ENCODE results near the gene RAB11FIP4.
A peak's percentile ranks its signal among the peaks of the same experiment; 100 is the strongest.

Gene RAB11FIP4

DNA sequence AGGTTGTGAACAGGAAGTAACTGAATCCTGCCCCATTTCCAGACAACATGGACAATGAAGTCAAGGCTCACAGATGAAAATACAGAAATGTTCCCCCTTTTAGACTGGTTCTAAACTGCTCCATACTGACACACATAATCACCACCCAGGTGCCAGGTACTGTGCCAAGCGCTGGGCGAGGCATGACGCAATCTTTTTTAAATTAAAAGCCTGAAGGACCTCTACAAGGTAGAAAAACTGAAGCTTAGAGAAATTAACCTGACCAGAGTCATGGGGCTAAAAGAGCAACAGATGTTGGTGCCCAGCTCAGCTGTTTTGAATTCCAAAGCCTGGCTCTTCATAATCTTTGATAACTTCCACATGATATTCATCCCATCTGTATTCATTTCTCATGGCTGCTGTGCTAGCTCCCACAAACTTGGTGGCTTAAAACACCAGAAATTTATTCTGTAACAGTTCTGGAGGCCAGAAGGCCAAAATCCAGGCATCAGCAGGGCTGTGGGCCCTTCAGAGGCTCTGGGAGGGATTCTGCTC lies 4.9 kb upstream of the RAB11FIP4 start:
- DNase-seq (ENCODE audit: low read depth in 2 of 2) = no peak

DNA sequence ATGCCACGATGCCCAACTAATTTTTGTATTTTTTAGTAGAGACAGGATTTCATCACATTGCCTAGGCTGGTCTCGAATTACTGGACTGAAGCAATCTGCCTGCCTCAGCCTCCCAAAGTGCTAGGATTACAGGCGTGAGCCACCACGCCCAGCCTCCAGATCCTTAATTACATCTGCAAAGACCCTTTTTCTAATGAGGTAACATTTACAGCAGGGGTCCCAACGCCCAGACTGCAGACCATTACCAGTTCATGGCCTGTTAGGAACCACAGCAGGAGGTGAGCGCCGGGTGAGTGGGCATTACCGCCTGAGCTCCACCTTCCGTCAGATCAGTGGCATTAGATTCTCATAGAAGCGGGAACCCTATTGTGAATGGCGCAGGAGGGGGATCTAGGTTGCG lies 4.0 kb upstream of the RAB11FIP4 start:
- DNase-seq (ENCODE audit: low read depth in 2 of 2) = no peak

DNA sequence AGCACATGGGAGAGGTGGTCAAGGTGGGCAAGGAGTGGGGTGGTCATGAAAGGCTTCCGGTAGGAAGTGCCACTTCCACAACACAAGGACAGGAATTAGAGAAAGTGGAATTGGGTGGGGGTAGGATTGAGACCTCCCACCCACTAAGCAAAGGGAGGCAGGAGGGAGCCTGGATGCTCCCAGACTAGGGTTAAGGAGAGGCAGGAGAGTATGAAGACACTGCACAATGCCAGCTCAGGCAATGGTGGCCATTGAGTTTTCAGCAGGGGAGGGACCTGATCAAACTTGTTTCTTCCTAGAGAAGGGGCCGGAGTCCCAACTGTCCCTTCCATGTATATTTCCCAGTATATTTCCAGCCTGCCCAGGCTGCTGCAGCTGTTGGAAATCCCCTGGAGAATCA lies 3.1 kb upstream of the RAB11FIP4 start:
- DNase-seq (ENCODE audit: low read depth in 2 of 2) = no peak

DNA sequence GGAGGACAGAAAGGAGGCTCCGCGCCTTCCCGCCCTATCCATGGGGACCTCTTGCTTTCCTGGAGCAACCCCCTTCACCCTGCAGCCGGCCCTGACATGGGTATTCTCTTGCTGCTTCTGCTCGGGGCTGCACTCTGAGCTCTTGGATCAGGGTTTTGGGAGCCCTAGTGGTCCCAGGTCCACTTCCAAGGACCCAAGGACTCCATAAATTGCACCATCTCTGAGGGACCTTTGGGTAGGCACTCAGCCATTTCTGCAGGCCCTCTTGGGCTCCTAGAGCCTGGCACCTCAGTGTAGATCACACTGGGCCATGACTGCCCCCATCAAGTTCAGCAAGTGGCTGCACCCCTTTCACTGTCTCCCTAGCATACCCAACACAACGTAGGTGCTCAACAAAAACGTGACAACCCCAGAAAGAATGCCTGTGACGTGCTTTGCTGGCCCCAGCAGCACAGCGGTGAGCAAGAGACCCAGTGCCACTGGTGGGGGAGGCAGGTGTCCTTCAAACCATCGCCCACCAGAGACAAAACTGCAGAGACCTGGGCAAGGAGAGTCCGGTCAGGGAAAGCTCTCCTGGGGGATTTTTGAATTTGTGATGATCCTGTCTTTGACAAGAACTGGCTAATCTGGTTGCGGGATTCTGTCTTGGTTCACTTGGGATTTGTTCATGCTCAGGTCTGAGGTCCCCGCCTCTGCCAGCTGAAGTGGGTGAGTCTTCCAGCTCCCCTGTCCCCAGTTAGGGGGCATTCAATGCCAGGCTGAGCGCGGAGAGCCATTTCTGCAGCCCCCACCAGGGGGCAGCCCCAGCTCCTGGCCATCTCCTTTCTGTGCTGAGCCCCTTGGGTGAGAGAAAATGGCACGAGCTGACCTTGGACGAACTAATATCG lies 2.5 kb upstream of the RAB11FIP4 start:
- peak; percentile 25 to 32 for DNase-seq (ENCODE audit: low read depth in 2 of 2)

DNA sequence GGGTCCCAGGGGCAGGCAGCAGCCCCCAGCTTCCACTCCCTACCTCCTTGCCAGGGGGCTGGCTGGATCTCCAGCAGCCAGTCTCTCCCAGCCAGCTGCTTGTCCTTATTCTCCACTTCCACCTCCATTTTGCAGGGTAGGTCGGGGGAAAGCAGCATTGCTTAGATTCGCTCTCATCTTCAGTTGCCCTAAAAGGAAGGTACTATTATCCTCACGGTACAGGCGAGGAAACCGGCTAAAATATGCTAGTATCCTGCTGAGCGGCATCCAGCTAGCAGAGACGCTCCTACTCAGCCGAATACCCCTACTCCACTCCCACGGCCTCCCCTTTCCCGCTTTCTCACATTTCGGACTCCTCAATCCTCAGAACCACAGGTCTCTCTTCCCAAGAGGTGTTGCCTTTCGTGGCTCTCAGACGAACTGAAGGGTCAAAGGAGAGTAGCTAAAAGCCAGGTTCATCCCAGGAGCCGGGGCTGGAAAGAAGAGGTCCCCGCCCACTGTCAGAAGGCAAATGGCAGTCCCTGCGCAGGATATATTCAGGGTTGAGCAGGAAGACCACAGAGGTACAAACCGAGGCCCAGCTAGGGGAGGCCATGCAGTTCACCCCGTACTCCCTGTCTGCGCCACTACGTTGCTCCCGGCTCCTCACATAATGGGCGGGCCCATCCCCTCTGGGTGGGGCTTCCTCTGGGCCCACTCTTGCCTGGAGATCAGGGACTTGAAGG lies 1.7 kb upstream of the RAB11FIP4 start:
- DNase-seq (ENCODE audit: low read depth in 2 of 2) = no peak

DNA sequence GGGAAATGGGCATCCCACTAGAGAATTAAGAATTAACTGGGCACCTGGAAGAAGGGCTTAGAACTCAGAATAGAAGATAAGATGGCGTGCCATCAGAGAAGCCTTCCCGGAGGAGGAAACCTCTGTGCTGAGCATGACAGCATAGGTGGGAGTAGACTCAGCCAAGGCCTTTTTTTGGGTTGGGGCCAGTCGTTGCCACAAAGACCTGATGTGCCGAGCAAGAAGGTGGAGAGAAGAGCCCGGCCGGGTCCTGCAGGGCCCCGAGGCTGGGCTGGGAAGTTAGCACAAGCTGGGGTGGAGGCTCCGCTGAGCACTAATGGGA lies 1.1 kb upstream of the RAB11FIP4 start:
- no peak for DNase-seq (ENCODE audit: low read depth in 2 of 2)

DNA sequence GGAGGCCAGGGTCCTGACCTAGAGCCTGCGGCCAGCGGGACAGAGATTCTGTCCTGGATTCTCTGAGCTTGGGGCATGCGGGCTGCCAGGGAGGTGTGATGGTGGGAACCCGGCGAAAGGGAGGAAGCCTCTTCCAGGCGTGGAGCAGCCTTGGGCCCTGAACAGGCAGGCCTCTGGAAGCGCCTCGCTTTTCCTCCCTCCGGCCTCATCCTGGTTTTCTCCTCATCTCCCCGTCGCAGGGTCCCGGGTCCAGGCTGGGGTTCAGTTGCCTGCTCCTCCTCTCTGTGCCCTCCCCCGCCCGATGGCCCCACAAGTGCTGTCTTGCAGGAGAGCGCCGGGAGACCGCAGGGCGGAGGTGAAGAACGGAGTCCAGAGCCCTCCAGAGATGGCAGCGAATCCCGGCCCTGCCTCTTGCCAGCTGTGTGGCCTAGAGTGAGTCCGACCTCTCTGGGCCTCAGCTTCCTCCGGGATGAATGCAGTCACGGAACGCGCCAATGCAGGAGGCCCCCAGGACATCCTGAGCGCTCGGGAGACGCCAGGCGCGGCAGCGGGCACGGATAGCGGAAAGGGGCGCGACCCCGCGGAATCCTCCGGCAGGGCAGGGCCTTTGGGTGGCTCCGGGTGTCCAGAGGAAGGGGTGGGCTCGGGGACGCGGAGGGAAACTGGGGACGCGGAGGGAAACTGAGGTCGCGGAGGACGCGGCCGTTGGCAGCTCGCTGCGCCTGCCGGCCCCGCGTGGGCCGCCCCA lies 553 bp upstream of the RAB11FIP4 start:
- no peak for DNase-seq (ENCODE audit: low read depth in 2 of 2)

DNA sequence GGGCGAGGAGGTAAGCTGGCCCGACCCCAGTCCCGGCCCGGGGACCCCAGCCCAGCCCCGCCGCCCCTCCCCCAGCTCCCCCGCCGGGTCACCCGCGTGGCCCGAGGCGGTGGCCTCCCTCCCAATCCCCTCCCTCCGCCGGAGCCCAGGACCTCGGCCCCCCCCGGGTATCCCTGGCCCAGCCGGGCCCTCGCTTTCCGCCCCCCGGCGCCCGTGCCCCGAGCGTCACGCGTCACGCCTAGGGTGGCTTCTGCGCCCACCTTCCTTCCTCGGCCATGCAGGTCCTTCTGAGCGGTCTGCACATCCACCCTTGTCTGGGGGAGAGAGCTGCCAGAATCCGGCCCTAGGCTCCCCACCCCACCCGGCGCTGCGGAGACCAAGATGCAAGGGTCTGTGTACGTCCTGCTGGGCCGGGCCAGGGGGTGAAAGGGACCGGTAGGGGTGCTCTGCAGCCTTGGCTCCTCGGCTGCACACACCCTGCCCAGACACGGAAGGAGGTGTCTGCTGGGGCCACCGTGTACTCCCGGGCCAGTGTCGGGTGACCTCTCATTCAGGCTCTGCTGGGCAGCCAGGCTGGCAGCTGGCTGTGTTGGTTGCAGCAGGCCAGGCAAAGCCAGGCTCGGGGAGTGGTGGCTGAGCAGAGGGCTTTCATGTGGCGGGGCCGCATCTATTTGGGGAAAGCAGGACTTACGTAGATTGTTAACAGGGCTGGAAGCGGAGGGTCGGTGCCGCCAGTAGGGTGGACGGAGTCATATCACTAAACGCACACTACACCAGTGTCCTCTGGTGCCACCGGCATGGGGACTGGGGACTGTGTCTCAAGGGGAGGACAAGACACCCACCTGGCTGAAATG lies 754 bp downstream of the RAB11FIP4 start:
- no peak for DNase-seq (ENCODE audit: low read depth in 2 of 2)

DNA sequence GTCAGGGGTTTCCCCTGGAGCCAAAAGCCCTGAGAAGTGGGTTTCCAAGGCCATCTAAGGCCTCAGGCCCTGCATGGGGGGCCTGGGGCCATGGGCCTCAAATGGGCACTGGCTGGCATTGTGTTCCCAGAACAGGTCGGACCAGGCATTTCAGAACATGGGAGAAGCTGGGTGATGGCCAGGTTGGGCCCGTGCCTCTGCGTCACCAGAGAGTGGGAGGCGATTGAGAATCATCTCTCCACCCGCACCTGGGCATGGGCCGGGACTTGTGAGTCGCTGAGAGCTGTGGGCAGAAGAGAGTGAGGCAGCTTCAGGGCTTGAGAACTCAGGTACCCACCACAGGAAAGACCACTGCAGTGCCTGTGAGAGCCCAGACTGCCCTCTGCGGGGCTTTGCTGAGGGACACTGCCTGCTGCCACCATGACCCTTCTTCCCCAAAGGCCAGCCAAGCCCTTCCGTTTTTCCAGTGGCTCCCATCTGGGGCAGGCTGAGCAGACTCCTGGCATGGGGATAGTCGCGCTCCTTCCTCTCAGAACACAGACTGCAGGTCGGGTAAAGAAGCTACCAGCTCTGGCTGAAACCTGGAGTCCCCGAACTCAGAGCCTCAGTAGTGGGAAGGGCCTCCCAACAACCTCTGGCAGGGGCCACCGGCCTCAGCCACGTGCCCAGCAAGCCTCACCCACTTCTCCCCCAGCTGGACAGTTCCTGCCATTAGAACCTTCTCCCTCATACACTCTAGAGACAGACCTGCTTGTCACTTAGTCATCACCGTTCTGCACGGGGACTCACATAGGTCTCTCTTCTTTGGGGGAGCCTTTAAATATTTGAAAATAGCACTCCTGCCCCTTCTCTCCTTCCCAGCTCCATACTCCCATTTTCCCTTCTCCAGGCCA lies 1.6 kb downstream of the RAB11FIP4 start:
- no peak for DNase-seq (ENCODE audit: low read depth in 2 of 2)

DNA sequence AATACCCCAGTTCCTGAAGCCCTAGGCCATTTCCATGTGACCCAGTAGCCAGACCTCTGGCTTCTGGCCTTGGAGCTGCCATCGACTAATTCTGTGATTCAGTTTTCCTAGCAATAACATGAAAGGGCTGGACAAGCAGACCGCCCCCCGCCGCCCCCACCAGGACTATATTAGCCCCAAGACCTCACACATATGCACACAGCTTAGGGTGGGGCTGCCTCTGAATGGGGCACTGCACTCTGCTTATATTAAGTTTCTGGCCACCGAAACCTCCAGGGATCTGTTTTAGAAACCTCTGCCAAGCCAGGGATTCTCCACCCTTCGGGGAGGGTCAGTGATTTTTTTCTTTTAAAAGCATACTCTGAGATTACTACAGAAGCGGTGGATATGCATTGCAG lies 2.3 kb downstream of the RAB11FIP4 start:
- no peak for DNase-seq (ENCODE audit: low read depth in 2 of 2)

DNA sequence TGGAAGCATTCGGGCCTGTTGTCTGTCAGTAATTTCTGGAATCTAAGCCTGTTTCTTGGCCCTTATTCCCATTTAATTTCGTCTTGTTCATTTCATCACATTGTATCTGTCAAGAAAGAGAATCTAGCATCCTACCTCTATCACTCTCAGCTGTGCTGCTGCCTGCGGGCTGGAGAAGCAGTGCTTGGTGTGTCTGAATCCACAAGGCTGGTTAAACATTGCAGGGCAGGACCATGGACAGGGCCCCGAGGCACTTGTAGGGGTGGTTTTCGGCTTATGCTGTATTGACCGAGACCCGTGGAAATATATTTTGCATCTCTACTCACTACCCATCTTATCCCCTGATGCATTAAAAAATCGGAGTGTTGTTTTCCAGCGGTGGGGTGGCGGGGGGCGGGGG lies 3.1 kb downstream of the RAB11FIP4 start:
- peak in 1 of 2 donors; percentile 28 for DNase-seq (ENCODE audit: low read depth in 2 of 2)

DNA sequence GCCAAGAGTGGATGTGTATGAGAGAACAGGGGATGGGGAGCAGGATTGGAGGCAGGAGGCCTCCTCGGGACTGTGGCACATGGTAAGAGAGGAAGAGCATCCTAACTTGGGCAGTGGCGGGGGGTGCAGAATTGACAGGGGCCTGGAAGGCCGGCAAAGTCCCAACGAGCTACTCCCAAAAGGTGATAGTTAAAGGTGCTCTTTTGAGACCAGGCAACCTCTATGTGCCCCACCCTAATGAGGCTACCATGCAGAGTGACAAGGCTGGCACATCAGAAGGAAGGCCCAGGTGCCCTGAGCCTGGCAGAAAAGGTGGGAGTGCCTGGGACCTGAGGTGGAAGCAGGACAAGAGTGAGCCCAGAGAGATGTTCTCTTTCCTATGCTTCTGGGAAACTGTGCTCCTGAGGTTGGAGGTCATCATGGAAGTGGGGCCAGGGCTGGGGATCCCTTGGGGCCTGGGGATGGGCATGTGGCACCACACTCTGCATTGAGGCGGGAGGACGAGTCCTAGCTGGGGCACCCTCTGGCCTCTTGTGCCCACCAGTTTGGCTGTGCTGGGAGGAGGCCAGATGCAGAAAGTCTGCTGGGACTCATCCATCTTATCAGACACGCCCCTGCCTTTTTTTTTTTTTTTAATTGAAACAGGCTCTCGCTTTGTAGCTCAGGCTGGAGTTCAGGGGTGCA lies 5.9 kb downstream of the RAB11FIP4 start:
- no peak for DNase-seq (ENCODE audit: low read depth in 2 of 2)

DNA sequence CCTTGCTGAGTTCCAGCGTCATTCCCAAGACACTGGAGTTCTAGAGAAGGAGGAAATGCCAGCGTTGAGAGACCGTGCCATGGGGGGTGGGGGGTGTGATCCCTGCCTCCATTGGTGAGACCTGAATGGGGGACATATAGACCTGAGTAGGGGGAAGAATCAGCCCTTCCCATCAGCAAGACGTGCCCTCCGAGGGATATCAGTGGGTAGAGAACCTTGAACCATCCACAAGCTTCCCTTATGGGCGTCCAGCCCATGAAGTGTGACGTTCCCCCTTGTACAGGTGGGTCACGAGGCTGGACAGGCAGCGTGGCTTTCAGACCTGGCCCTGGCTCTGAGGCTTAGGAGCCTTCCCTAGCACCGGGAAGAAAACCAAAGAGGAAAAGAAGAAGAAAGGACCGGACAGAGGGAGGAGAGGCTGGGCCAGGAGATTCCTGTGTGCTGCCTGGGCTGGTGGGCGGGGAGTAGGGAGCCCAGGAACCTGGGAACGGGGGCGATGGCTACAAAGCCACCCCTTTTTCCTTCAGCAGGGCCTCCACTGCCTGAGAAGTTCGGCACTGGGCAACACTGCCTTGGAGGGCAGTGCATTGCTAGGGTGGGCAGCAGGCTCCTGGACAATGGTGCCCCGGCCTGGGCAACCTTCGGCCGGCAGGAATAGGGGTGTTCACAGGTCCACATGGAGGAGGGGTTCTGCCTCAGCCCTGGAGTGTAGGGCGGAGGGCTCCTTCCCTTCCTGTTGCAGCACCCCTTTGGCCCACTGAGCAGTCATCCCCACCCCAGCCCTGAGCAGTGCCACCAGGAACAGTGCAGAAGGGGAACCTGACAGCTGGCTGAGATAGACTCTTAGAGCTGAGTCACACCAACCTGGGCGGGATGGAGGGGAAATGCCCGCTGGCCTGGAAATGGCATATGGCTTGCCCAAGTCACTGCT lies 7.2 kb downstream of the RAB11FIP4 start:
- no peak for DNase-seq (ENCODE audit: low read depth in 2 of 2)

DNA sequence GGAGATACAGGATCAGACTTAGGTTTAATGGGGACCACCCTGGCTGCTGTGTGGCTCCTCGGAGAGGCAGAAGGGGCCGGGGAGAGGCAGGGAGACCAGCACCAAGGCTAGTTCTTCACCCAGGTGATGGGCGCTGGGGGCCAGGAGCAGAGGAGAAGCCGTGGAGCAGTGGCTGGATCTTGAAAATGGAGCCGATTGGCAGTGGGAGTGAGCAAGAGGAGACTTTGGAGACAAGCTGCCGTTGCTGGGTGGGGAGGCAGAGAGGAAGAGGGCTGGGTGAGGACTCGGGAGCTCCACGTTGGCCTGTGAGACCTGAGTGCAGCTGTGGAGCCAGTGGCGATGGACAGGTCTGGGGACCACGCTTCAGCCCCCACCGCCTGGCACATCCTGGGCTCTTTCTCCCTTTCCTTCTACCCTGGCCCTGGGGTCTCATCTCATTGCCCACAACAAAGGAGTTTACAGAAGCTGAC lies 9.0 kb downstream of the RAB11FIP4 start:
- DNase-seq (ENCODE audit: low read depth in 2 of 2) = no peak

DNA sequence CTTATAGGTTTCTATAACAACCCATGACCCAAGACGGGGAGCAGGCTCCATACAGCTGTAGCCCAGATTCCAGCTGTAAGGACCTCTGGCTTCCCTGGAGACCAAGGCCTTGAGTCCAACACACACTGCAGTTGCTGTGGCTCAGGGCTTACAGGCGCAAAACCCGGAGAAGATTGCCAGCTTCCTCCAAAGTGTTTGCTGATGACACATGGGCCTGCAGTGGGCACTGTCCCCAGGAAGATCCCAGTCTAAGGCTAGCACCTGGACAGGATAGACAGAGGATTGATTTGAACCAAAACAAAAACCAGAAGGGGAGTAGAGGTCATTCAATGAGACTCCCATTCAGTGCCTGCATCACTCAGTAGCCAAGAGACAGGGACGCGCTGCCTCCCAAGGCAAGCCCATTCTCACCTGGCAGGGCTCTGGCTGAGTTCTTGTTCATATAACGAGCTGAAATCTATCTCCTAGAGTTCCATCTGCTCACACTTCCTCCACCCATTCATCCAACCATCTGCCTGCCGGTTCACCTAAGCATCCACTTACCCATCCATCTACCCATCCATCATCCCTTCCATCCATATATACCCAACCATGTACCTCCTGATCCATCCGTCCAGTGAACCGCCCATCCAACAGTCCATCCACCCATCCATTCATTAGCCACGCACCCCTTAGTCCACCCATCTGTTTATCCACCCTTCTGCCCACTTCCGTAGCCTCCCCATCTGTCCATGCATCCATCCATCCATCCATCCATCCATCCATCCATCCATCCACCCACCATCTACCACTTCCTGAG lies 10.2 kb downstream of the RAB11FIP4 start:
- DNase-seq (ENCODE audit: low read depth in 2 of 2) = no peak

DNA sequence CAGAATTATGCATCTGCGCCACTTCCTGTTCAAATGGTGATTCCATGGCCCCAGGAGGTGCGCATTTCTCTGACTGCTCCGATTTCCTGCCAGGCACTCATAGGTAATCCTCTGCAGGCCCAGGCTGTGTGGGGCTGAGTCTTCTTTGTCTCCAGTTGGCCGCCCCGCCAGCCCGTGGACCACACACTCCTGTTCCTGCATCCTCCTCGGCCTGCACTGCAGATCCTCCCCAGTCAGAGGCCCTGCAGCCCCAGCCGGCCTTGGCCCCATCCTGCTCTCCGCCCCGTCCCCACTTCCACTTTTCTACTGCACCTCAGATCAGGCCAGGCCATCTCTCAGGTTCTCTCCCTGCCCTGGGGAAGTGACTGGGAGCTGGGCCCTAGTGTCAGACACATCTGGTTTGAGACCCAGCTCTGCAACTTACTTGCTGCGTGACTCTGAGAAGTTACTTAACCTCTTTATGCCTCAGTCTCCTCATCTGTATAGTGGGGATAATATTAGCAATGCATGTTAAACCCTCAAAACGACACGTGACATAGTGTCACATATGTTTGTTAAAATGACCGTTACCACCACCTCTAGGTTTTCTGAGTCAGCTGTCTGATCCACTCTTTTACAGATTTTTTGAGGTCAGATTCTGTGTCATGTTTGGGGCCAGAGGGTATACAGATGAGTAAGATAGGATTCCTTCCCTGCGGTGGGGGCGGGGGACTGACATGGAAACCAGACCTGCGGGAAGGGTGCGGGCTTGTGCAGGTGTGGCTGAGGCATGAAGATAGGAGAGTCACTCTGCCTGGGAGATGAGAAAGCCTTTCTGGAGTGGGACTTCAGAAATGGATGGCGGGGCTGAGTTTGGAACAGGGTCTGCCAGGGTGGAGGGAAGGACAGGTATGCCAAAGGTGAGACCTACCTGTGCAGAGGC lies 12.8 kb downstream of the RAB11FIP4 start:
- no peak for DNase-seq (ENCODE audit: low read depth in 2 of 2)
